HG03064 (cell line): ENCODE measurements around the gene NLK.
"Not testable (repeated sequence)": the region's sequence is repeated elsewhere in the genome, so short reads cannot be mapped to it uniquely, and the experiment has no call there.

ENCODE experiments used
- ATAC-seq: cut with Tn5 transposase; IDR thresholded peaks from one replicate; pipeline ENCODE4 v1.9.1; 2021; ENCODE audit warnings: low read depth; ENCODE audit not compliant: unreplicated experiment

NLK gene

DNA sequence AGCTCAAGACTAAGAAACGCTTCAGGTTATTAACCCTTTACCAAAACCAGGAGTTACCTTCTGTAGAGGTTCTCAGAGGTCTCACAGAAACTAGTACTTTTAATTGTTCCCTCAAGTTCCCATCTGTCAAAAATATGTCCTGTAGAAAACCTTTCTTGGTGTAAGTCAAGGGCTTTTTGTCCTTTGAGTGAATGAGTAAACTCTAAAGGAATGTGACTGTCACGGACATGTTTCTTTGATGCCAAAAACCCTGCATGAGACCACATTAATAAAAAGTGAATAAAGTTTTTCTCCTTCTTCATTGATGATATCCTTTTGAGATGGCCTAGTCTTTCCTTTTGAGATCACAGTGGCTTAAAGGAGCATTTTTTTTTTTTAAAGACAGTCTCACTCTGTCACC, 102.9 kb downstream of the NLK start:
- no peak for ATAC-seq

DNA sequence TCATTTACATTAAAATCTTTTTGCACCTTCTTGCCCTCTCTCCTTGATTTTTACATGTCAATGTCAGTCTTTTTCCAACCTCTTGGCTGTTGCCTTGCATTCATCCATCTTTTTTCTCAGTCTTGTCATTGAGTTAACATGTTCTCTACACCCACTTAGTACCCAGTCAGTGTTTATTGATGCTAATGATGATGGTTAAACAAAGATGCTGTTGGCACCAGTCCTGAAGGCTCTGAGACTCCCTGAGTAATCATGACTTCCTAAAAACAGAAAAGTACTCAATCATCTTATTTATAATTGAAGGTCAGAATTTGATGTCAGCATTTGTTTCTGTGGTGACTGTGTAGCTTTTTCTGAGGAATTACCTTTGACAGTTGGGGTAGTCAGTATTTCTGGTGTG, 104.5 kb downstream of the NLK start:
- no peak for ATAC-seq

GRCh38 chr17:28151001-28151400, 108.5 kb downstream of the NLK start:
- no peak for ATAC-seq

GRCh38 chr17:28154214-28154613, 111.7 kb downstream of the NLK start:
- ATAC-seq: no peak

DNA sequence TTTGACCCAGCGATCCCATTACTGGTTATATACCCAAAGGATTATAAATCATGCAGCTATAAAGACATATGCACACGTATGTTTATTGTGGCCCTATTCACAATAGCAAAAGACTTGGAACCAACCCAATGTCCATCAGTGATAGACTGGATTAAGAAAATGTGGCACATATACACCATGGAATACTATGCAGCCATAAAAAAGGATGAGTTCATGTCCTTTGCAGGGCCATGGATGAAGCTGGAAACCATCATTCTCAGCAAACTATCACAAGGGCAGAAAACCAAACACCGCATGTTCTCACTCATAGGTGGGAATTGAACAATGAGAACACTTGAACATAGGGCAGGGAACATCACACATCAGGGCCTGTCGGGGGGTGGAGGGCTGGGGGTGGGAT, 112.9 kb downstream of the NLK start:
- ATAC-seq: not testable (repeated sequence)

DNA sequence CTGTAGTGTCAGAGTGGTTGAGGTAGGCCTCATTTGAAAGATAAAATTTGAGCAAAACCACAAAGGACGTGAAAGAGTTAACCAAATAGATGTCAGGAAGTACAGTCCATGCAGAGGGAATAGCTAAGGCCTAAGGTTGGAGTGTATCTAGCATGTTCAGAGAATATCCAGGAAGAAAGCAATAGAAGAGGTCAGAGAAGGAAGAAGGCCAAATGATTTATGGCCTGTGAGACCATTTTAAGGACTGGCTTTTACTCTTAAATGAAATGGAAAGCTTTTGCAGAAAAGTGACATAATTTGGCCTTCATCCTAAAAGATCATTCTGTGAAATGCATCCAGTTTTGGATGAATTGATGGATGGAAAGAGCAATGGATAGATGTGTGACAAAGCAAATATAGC, 116.5 kb downstream of the NLK start:
- ATAC-seq: no peak

- ATAC-seq: no peak
Observed at GRCh38 chr17:28159924-28160323, 117.4 kb downstream of the NLK start.

GRCh38 chr17:28160610-28161009, 118.1 kb downstream of the NLK start:
- no peak for ATAC-seq

- no peak for ATAC-seq
Observed at GRCh38 chr17:28161311-28161710, 118.8 kb downstream of the NLK start.

GRCh38 chr17:28166478-28166877, 124.0 kb downstream of the NLK start:
- ATAC-seq: no peak

- no peak for ATAC-seq
Observed at GRCh38 chr17:28169621-28170349, 127.3 kb downstream of the NLK start.

- ATAC-seq: no peak
Observed at GRCh38 chr17:28170771-28171170, 128.3 kb downstream of the NLK start.

- ATAC-seq: no peak
Observed at GRCh38 chr17:28173031-28173561, 130.6 kb downstream of the NLK start.

DNA sequence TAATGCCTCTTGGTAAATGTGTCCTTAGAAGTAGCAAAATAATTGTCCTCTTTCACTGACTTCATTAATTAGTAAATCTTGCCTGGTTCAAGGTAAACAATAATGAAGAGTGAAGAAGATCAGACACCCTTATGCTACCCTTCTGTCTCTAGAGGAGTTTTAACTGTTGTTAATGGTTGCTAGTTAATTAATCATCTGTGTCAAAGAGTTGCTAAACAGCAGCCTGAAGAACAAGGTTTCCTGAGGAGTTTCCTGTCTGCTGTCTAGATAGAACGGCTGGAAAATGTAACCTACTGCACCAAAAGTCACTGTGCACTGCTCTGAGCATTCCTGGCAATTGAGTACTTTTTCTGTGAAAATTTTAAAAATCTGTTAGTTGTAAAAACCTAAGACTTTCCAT, 131.3 kb downstream of the NLK start:
- no peak for ATAC-seq

DNA sequence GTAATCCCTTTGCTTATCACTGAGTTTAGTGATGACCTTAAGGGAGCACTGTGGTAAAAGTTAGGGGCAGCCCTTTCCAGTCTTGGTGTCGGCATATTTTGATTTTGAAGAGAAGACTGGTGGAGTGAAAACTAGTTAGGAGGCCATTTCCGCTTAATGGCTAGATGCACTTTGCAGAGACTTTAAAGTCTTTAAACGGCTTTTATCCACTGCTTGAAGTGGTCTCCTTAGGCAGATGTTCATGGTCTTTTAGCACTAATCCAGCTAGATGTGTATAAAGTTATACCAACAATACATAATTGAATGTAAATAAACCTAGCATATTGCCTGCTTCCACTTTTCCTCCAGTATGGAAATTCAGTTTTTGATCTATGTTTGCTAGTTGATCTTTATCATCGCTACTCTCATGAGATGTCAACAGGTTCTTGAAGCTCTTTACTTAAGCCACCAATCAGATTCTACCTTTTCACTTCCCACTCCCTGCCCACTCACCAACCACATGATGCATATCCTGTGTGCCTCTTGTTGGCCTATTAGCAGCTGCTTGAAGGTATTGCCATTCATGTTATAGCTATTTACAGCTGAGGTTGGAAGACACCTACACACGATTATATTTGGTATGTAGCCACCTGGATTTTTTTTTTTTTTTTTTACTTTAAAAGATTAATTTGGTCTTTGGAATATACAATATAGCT, 132.0 kb downstream of the NLK start:
- ATAC-seq: no peak

- ATAC-seq: no peak
Observed at GRCh38 chr17:28177351-28177750, 134.9 kb downstream of the NLK start.

DNA sequence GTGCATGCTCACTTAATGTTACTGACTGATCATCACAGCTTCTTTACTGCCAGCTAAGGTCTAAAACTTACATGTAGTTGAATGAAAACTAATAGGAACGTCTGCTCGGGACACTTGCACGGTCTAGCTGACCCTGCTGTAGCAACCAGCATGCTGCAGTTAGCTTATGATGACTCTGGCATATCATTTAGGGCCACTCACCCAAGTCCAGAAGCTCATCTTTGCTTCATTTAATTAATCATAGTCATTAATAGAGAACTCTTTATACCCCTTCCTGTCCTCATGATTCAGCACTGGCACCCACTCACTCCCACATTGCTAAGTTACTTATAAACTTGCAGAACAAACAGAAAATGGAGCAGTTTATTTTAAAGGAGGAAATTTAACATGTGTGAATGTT, 136.3 kb downstream of the NLK start:
- no peak for ATAC-seq

DNA sequence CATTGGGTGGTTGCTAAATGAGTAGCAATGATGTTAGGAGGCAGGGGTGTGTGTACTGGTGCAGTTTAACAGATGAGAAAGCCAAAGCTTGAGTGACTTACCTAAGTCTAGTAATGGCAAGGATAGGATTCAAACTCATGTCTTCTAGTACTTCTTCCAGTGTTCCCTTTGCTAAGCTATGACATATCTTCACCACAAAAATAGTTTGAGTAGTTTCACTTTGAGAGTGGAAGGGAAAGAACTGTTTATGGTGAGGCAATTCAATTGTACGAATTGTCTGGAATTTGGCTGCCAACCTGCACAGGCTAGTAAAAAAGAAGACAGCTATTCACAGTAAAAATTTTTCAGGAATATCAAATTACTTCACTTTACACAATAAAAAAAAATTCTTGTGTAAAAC, 138.0 kb downstream of the NLK start:
- ATAC-seq: no peak

DNA sequence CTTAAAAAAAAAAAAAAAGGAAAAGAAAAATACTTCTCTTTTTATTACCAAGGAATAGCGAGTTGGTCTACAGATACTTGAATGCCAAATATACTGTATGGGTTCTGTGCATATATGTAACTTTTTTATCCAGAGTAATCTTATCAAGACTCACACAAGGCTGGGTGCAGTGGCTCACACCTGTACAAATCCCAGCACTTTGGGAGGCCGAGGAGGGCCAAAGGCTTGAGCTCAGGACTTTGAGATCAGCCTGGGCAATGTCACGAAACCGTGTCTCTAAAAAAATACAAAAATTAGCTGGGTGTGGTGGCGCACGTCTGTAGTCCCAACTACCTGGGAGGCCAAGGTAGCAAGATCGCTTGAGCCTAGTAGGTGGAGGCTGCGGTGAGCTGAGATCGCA, 139.1 kb downstream of the NLK start:
- no peak for ATAC-seq

DNA sequence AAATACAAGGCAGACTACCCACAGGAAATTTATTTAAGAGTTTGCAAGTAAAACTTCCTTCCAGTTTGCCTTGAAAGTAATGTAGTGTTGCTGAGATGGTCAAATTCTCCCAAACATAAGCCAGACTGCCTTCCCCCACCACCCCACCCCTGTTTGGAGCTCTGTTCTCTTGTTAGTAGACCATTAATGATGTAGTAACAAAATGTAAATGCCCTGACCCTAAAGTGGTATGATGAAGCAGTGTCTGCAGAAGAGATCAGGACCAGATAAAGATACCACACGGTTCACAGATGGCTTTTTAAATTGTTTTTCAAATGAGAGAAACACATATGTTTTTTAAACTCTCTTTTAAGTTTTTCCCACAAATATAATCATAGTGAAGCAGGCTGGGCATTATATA, 140.1 kb downstream of the NLK start:
- ATAC-seq: no peak

- ATAC-seq: no peak
Observed at GRCh38 chr17:28185658-28186057, 143.2 kb downstream of the NLK start.

DNA sequence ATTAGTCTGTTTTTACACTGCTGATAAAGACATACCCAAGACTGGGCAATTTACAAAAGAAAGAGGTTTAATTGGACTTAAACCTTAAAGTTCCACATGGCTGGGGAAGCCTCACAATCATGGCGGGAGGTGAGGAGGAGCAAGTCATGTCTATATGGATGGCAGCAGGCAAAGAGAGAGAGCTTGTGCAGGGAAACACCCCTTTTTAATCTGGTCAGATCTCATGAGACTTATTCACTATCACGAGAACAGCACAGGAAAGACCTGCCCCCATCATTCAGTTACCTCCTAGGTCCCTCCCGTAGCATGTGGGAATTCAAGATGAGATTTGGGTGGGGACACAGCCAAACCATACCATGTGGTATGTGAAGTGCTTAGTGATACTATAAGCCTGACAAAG, 144.0 kb downstream of the NLK start:
- not testable (repeated sequence) for ATAC-seq
